Umbilical cord (tissue), 2 donors: Measurements from ENCODE around the gene ZNF732. TPM values are rescaled to one million over a fixed set of nuclear protein-coding genes. Genes with fewer than 3 reads are reported as not detected.
"Not testable (repeated sequence)": the region's sequence is repeated elsewhere in the genome, so short reads cannot be mapped to it uniquely, and the experiment has no call there.

Source experiments
- DNase-seq: peaks from one replicate; pipeline ENCODE4 v3.0.0-alpha.2; 2015; ENCODE audit warnings: low spot score
- total RNA-seq: library from RNA; depleted of rRNA; stranded (reverse); fragments of >200 nt; gene quantifications from one replicate; pipeline ENCODE4 v1.2.3, GENCODE V29; 2014; ENCODE audit warnings: low replicate concordance; ENCODE audit not compliant: insufficient read depth

Gene ZNF732
- total RNA-seq, 1 donor from 2014 or later = 5.1 TPM

GRCh38 chr4:253936-254756 is 51.1 kb downstream of the ZNF732 start:
- no peak for DNase-seq

GRCh38 chr4:252065-252601 is 53.1 kb downstream of the ZNF732 start:
- no peak for DNase-seq

GRCh38 chr4:244471-244870 is 60.8 kb downstream of the ZNF732 start:
- DNase-seq = no peak

- DNase-seq = no peak
Measured at GRCh38 chr4:243426-243825, 61.8 kb downstream of the ZNF732 start.

- peak; percentile 21 for DNase-seq
Measured at GRCh38 chr4:242121-242848, 63.0 kb downstream of the ZNF732 start.

GRCh38 chr4:241411-241810 is 63.9 kb downstream of the ZNF732 start:
- DNase-seq = not testable (repeated sequence)

- no peak for DNase-seq
Measured at GRCh38 chr4:236028-236427, 69.2 kb downstream of the ZNF732 start.

- DNase-seq = no peak
Measured at GRCh38 chr4:234178-234577, 71.1 kb downstream of the ZNF732 start.

- no peak for DNase-seq
Measured at GRCh38 chr4:223913-224497, 81.3 kb downstream of the ZNF732 start.

Other genes starting within 250 kb of the ZNF732 start
- 19.5 TPM for gene ZNF718, start 181.0 kb downstream of the ZNF732 start, total RNA-seq
- gene ZNF141, start 32.3 kb upstream of the ZNF732 start, total RNA-seq = 41.7 TPM
- 17.3 TPM for gene ZNF721, start 193.7 kb upstream of the ZNF732 start, total RNA-seq
- gene PIGG, start 193.7 kb upstream of the ZNF732 start, total RNA-seq = 22.6 TPM